IPS-NIHi7 (cell line): ENCODE results near the gene NT5C3B.
"Not testable (repeated sequence)": the region's sequence is repeated elsewhere in the genome, so short reads cannot be mapped to it uniquely, and the experiment has no call there.

Source experiments
- DNase-seq: peaks from one replicate; pipeline ENCODE4 v3.0.0; 2012; ENCODE audit warnings: mixed read lengths; ENCODE audit errors: extremely low spot score

Gene NT5C3B

DNA sequence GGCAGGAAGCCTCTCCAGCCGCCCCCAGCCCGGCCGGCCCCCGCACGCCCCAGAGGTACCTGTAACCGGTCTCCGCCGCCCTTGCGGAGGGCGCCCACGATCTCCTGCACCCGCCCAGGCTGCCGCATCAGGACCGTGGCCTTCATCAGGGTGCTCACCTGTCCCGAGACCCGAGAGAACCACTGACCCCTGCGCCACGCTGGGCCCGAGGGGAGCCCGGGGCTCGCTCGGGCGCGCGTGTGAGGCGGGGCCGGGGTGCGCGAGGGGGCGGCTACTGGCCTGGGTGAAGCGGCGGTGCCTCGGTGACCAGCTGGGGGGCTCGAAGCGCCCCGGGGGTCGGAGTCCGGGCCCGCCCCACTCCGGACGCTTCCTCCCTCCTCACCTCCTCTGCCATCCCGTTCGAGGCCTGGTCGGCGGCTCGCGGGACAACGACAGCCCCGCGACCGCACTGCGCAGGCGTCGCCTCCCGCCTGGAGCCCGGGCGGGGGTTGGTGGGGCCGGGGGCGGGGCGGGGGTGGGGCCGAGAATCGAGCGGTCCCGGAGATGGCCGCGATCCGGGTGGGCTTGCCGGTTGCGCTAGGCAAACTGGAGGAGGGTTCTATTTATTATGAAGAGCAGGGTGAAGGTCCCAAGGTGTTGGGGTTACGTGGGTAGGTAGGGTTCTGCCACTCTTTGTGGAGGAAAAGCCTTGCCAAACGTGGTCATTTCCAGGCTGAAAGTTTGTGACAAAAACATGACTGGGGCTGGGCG, at the start of gene NT5C3B:
Gene NT5C3B (minus strand): TSS at position 433 of the 750 bp plus-strand sequence. CDS start 39 bp downstream, at position 394.
- peak; percentile 93 for DNase-seq

DNA sequence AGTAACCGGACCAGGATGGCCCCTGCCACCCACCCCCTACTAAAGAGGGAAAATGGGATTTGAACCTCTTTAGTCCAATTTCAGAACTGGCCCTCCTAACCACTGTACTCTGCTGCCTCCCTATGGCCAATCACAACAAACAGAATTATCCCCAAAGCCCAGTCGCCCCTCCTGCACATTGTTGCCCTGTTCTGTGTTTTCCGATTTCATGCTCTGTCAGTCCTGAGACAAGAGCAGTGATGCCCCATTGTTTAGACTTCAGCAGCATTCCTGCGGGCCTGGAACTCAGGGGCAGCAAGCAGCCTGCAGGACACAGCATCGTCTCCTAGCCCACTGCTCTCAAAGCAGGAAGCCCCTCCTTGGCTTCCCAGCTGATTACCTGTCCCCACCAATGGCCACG, 49.7 kb upstream of the NT5C3B start:
- peak; percentile 53 for DNase-seq

DNA sequence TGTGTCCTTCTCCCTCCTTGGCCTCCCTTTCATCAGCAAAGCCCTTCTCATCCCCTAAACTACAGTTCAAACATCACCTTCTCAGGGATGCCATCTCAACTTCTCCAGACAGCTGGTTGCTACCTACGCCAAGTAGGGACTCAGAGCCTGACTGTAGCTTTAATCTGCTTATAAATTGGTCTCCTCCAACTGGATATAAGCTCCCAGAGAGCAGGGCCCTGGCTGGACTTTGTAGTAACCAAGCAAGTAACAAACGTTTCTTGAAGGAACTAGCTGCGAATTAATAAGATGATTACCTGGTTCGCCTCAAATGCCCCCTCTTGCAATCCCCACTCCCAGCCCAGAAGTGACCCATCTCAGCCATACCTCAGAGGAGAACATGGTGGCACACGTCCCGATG, 46.7 kb upstream of the NT5C3B start:
- DNase-seq, result no peak

DNA sequence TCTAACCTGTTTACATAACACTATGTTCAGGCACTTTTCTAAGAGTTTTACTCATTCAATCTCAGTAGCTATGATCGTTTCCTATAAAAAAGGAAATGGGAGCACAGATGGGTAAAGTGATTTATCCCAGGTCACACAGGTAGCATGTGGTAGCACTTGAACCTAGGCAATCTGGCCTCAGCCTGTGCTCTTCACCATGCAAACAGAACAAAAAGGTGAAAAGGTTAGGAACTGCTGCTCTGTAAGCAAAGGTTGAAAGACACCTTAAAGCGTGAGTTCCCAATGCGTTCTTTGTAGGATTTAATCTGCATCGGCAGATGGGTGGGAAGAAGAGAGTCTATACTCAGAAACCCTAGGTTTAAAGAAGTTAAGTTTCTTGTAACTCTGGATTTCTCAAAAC, 44.1 kb upstream of the NT5C3B start:
- no peak for DNase-seq

DNA sequence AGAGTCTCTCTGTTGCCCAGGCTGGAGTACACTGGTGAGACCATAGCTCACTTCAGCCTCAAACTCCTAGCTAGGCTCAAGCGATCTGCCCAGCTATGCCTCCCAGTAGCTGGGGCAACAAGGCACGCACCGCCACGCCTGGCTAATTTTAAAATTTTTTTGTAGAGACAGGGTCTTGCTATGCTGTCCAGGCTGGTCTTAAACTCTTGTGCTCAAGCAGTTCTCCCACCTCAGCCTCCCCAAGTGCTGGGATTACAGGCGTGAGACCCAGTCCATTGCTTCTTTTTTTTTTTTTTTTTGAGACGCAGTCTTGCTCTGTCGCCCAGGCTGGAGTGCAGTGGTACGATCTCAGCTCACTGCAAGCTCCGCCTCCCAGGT, 38.2 kb upstream of the NT5C3B start:
- DNase-seq, result not testable (repeated sequence)

DNA sequence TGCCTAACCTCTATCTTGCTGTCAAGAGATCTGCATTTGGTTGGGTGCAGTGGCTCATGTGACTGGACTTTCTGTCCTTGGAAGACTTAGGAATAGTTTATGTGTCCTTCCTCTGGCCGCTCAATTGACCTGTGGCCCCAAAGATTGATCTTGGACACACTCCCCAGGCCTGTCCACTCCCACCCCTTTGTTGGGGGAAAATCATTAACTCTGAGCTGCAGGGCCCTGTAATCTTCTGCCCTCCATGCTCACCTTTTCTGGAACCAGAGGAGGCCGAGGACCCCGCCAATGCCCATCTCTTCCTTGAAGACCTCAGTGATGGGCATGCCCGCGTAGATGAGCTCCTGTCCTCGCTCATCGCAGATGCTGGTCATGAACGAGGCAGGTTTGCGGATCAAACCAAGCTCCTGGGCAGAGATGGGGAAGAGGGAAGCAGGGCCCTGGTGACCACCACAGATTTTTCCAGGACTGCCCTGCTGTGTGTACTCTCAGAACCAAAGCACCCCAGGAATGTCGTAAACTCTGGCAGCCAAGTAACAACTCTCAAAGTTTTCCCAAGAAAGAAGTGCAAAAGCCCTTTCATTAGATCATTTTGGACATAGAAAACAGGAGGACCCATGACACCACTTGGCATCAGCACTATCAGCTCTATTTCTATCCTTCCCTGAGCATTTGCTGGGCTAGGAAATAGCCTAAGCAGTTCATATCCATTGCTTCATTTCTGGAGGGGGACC, 37.7 kb upstream of the NT5C3B start:
- DNase-seq, result no peak

DNA sequence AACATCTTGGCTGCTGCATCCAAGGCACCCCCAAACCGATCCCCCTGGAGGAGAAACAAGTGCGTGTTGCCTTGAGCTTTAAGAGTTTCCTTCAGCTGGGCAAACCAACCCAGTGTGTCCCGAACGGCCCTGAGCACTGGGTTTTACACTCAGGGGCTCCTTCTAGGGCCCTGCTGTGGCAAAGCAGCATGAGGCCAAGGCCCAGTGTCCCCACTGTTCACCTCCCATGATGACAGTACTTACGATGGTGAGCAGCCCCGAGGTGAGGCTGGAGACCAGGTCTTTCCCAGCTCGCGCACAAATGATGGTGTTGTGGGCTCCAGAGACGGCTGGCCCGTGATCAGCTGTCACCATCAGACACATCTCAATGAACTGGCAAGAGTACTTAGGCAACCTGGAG, 35.8 kb upstream of the NT5C3B start:
- DNase-seq, result no peak

DNA sequence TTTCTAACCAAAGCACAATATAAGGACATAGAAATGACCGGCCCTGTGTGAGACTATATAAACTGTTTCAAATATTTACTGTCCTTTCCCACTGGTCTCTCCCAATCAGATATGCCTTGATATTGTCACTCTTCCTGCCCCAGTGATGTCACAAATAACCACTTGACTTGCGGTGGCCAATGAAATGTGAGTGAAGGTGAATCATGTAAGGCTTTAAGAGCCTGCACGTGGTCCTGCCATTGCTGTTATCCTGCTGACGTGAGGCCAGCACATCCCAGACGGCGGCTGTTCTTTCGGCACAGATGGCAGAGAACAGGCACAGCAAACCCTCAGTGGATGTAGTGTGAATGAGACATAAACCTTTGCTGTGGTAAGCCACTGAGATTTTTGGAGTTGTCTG, 34.6 kb upstream of the NT5C3B start:
- DNase-seq, result no peak

DNA sequence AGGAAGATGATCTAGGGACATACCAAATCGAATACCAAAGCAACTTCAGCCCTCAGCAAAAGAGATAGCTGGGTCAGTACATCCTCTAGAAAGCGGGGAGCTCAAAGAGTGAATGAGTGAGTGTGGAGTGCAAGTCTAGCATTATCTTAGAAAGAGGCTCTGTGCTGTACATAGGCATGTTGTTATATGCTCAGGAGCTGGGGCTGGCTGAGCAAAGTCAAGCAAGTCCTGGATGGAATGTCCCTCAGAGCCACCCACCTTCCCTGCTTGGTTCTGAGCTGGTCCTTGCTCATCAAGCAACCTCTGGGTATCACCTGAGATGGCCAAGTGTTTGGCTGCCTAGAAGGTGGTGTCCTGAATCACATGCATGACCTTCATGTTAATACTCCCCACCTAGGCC, 34.1 kb upstream of the NT5C3B start:
- DNase-seq, result no peak

DNA sequence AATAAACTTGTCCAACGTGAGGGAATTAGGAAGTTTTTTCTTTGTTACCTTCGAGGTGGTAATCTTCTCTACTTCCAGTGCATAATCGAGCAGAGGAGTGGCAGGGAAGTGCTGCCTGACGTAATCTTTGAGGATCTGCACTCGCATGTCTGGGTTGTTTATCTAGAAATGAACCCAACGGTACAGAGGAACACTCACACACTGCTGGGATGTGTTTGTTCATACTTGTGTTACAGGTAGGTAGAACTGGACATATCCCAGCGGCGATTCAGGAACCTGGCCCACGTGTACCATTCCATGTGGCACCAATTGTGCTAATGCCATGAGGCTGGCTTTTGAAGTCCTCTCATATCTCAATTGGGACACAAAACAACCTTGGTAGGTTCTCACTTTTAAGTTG, 33.4 kb upstream of the NT5C3B start:
- DNase-seq, result no peak

DNA sequence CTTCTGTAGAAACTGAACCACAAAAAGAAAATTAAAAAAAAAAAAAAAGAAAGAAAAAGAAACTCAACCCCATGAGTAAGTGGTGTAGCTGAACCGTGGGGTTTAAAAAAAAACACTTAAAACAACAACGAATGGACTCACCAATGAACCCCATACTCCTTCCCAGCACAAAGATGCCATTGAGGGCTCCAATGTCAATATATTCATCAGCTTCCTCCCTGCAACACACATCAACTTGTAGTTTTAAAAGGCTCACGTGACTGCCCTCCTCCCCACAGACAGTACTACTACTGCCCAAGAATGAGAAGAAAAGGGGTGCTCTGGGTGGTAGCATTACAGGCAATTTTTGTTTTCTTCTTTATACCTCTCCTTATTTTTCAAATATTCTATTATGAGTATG, 32.5 kb upstream of the NT5C3B start:
- DNase-seq, result no peak

DNA sequence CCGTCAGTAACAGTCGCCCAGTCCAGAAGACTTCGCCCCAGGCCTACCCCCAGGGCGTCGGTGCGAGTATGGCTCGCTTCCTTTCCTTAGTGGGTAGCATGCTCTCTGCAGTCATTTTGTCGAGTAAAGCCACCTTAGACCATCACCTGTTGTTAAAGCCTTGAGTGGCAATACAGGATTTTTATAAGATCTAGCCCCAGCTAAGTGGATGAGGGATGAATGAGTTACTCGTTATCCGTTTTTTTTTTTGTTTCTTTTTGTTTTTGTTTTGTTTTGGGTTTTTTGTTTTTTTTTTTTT, 29.5 kb upstream of the NT5C3B start:
- no peak for DNase-seq

DNA sequence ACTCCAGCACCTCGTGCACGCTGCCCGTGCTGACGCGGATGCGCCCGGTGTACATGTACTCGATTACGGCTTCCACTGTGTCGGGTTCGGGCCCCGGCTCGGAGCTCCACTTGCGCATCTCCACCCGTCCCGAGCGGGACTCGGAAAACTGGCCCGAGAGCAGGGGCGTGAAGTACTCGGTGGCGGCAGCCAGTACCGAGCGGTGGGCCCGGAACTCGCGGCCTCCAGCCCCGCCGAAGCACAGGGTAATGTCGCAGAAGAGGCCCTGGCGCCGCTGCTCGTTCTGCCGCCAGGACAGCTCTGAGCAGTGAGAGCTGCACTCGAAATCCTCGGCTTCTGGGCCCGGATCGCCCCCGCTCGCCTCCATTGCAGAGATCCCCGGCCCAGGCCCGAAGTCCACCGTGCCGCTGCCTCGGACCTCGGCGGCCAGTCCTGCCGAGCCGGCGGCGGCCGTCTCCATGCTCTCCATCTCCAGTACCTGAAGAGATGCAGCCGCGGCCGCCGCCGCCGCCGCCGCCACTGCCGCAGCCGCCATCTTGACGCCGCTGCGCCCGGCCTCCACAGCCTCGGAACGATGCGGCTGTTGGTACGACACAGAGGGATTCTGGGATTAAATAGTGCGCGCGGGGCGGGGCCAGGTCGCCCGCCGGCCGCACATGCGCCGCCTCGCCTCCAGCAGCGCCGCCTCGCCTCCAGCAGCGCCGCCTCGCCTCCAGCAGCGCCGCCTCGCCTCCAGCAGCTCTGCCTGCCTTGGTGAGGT, 29.0 kb upstream of the NT5C3B start, which contains the start of gene KLHL11:
Gene KLHL11 (minus strand): TSS at position 588 of the 760 bp plus-strand sequence. CDS start 53 bp downstream, at position 535.
- peak; percentile 95 for DNase-seq

DNA sequence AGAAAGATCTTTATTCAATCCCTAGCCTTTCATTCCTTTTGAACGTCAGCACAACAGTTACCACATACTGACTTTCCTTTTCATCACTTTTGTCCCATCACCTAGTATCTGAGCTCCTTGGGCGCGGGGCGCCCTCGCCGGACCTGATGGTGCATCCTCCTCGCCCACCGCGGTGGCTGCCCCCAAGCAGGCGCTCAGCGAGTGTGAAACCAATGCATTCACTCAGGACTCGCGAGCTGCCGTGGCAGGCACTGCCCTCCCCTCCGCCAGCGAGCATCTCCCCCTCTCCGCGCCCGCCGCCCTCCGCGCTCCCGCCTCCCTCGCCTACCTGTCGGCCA, 28.4 kb upstream of the NT5C3B start:
- DNase-seq, result no peak

DNA sequence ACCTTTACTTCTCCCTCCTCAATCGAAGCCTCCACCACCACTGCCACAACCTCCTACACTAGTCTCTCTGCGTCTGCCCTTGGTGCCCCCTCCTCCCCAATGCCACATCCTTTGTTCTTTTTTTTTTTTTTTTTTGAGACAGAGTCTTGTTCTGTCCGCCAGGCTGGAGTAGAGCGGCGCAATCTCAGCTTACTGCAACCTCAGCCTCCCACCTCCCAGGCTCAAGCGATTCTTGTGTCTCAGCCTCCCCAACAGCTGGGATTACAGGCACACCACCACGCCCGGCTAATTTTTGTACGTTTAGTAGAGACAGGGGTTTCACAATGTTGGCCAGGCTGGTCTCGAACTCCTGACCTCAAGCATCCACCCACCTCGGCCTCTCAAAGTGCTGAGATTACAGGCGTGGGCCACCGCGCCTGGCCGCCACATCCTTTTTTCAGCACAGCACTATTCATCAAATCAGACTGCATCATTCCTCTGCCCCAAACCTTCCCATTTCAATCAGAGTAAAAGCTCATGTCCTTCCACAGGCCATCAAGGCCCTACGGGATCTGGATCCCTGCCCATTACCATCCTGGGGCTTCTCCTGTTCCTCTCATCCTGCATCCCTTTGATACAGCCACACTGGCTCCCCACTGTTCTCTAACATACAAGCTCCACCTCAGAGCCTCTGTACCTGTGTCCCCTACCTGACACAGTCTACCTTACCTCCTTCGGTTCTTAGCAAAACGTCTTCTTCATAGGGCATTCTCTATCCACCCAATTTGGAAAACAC, 27.2 kb upstream of the NT5C3B start:
- no peak for DNase-seq

DNA sequence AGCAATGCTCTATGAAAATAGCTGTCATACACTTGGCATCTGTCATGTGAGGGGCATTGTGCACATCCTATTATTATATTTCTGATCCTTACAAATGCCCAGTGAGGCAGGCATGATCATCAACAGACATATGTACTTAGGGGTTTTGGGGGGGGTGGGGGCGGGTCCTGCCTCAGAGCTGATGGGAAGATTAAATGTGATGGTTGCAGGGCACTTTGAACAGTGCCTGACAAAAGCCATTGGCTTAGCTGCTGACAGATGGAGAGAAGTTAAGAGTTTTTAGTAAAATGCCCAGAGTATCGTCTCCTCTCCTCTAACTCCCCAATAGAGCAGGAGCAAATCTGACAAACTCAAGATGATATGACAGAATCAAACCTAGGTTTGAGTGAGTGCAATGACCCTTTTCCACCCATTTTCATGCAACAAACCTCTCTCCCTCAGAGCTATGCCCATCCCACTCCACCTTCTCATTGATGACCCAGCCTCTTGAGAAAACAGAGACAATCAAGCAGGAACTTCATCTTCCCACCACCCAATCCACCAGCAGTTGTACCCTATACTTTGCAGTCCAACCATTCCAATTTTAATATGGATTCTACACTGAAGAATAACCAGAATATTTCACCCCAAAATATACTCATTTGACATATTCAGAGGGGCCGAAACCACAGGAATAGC, 24.4 kb upstream of the NT5C3B start:
- no peak for DNase-seq

DNA sequence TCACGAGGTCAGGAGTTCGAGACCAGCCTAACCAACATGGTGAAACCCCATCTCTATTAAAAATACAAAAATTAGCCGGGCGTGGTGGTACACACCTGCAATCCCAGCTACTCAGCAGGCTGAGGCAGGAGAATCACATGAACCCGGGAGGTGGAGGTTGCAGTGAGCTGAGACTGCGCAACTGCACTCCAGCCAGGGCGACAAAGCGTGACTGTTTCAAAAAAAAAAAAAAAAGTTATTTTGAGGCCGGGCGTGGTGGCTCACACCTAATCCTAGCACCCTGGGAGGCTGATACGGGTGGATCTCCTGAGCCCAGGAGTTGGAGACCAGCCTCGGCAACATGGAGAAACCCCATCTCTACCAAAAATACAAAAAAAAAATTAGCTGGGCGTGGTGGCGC, 15.3 kb upstream of the NT5C3B start:
- DNase-seq, result not testable (repeated sequence)

DNA sequence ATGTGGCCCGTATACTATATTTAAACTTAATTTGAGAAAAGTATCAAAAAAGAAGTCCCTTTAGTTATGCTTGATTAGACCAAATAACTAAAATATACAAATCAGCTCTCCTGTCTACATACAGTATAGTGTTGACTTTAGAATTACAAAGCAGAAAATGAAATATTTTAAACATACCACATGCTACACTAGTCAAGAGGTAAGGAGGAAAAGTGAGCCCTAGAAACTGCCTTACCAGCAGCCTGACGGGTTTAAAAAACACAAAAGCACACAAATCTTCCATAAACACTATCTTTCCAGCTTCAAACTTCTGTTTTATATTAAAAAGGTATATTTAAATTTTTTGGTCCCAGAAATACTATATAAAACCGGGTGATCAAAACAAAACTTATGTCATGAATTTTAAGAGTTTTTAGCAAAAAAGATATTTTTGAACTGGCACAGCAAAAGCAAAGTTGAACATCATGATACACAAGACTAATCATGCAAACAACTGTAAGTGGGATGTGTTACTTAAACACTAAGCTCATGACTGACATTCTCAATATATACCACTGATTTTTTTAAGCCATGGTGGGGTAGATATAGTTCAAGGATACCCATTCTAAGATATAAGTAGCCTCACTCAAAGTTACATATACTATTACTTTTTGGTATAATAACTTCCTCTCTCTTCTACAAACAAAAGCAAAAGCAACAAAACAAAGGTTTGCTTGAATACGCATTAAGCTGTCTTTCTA, 13.4 kb upstream of the NT5C3B start:
- DNase-seq, result no peak

DNA sequence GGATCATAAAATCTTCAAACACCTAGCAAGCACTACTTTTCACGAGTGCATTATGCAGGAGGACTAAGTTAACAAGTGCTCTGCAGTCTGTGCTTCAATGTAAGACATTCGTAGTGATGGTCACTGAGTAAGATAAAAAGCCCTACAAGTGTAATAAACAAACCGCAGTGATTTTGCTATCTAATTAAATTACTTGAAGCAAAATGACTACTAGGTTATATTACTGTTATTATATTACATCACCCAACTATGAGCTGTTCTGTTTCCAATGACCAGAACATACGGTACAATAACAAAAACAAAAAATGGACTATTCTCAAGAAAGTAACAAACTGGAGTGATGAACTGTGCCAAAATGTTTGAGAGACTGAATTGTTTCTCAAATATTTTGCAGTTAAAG, 12.8 kb upstream of the NT5C3B start:
- no peak for DNase-seq

DNA sequence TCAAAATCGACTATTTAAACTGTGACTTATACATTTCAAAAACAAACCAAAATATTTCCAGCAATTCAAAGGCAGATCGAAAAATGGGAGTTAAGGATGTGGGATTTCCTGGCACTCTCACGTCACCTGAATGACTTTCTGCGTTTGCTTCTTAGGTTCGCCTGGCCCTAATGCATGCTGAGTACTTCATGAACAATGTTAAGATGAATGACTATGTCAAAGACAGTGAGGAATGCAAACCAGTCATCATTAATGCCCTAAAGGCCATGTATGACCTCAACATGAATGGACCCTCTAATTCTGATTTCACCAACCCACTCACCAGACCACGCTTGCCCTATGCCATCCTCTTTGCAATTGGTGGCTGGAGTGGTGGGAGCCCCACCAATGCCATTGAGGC, 8.9 kb upstream of the NT5C3B start:
- no peak for DNase-seq

DNA sequence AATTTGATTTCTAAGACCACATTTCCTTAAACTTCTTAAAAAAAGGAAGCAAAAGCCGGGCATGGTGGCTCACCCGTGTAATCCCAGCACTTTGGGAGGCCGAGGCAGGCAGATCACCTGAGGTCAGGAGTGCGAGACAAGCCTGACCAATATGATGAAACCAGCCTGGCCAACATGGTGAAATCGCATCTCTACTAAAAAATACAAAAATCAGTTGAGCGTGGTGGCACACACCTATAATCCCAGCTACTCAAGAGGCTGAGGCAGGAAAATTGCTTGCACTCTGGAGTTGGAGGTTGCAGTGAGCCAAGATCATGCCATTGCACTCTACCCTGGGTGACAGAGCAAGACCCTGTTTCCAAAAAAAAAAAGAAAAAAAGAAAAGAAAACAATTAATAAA, 4.7 kb upstream of the NT5C3B start:
- DNase-seq, result not testable (repeated sequence)
